Measurements from ENCODE around the gene PLOD3. TPM values are rescaled to one million over a fixed set of nuclear protein-coding genes. Genes with fewer than 3 reads are reported as not detected.

Gene PLOD3
- total and polyA plus RNA-seq, 12 donors: 27.1 to 61.2 (median 36.9) TPM

- DNase-seq (peak; percentile 91 to 93), ATAC-seq (peak; percentile 92 to 96 (median 94))
- no peak for TF ChIP-seq CTCF (IDR thresholded peaks at IDR 0.05)
- H3K27ac ChIP-seq: no peak within 1 kb of the TSS
- H3K4me3 ChIP-seq: peak within 1 kb of the TSS in 5 of 10 donors; percentile 23 to 53 (median 31)
- peaks cover 0 to 10% (median 0%) of the 10 kb centered on the region in 9 donors for H3K36me3 ChIP-seq
- 2 to 3% methylated on average over 74 of the region's 74 CpGs for WGBS, 2 donors
- H3K4me1 ChIP-seq: peaks cover 13 to 56% (median 40%) of the 10 kb centered on the region in 9 donors
- H3K27me3 ChIP-seq: peaks cover 35 to 97% (median 92%) of the 10 kb centered on the region in 7 donors
- intact Hi-C loops (cut with DNase I): no loop called here
- H3K9me3 ChIP-seq: no peaks in the 10 kb centered on the region
Measured at GRCh38 chr7:101165075-101165957, 52.1 kb downstream of the PLOD3 start, which contains the start of gene VGF. Gene VGF, minus strand, starts transcription at chr7:101165569. Its CDS starts 726 bp downstream, at chr7:101164843.

GRCh38 chr7:101164071-101164840 is 53.1 kb downstream of the PLOD3 start:
- H3K4me3 ChIP-seq: peak overlapping the region in 9 of 10 donors; percentile 2 to 53 (median 35)

GRCh38 chr7:101163279-101164070 is 53.9 kb downstream of the PLOD3 start:
- Histone ChIP-seq H3K27me3 (peaks cover 22 to 82% (median 74%) of the 10 kb centered on the region in 7 donors), H3K27ac (peak overlapping the region in 1 of 10 donors; percentile 5), H3K36me3 (peaks cover 0 to 27% (median 3%) of the 10 kb centered on the region in 9 donors), H3K9me3 (no peaks in the 10 kb centered on the region), H3K4me3 (peak overlapping the region in 9 of 10 donors; percentile 11 to 53 (median 38)), H3K4me1 (peaks cover 13 to 43% (median 39%) of the 10 kb centered on the region in 9 donors)
- whole genome bisulfite sequencing, 2 donors: 1% methylated on average over 68 to 92 of the region's 92 CpGs
- DNase-seq (no peak), ATAC-seq (peak in 1 of 8 donors; percentile 1)
- no peak for TF ChIP-seq CTCF (IDR thresholded peaks at IDR 0.05)
- intact Hi-C loops (cut with DNase I): no loop called here

More at GRCh38 chr7:101164071-101164840, 53.1 kb downstream of the PLOD3 start:
- Histone ChIP-seq H3K4me1 (peaks cover 13 to 46% (median 39%) of the 10 kb centered on the region in 9 donors), H3K36me3 (peaks cover 0 to 19% (median 3%) of the 10 kb centered on the region in 9 donors), H3K27ac (no peak overlapping the region), H3K27me3 (peaks cover 28 to 89% (median 82%) of the 10 kb centered on the region in 7 donors), H3K9me3 (no peaks in the 10 kb centered on the region)
- WGBS, 2 donors: 1 to 2% methylated on average over 70 to 75 of the region's 75 CpGs
- TF ChIP-seq CTCF (IDR thresholded peaks at IDR 0.05): no peak
- intact Hi-C loops (cut with DNase I): no loop called here
- peak in 6 of 8 donors; percentile 16 to 59 (median 40) for ATAC-seq
- DNase-seq: peak in 1 of 2 donors; percentile 29

Measured in heart right ventricle (tissue), 16 donors.